SU-DHL-6 (cell line): ENCODE results near the gene MYL6.

ENCODE experiments used
- H2AFZ ChIP-seq: fragments of 200-600 bp; sonication (generic); 2 replicates; pipeline ENCODE4 v1.6.1; 2014; ENCODE audit warnings: low read depth, mild to moderate bottlenecking, moderate library complexity, mixed read lengths, antibody characterized with exemption, low read length; ENCODE audit not compliant: severe bottlenecking
- H3F3A ChIP-seq: fragments of 200-600 bp; shearing (Covaris generic); 2 replicates; pipeline ENCODE4 v1.6.0; 2016; ENCODE audit warnings: antibody characterized with exemption, mild to moderate bottlenecking; ENCODE audit not compliant: insufficient read depth
- H3K27ac ChIP-seq: fragments of 200-600 bp; sonication (generic); 2 replicates; pipeline ENCODE4 v1.5.1; 2016; ENCODE audit warnings: low read depth, mild to moderate bottlenecking, low read length, moderate library complexity, mixed read lengths
- H3K27me3 ChIP-seq: fragments of 200-600 bp; sonication (generic), shearing (Covaris generic); 2 replicates; pipeline ENCODE4 v1.6.0; 2014; ENCODE audit warnings: mild to moderate bottlenecking, low read length
- H3K36me3 ChIP-seq: fragments of 200-600 bp; sonication (generic); 2 replicates; pipeline ENCODE4 v1.6.1; 2014; ENCODE audit warnings: mild to moderate bottlenecking, low read length, mixed read lengths
- H3K4me2 ChIP-seq: fragments of 300-600, 200-600 bp; shearing (Covaris generic), sonication (generic); 2 replicates; pipeline ENCODE4 v1.6.0; 2014; ENCODE audit warnings: low read length, low read depth, mild to moderate bottlenecking; ENCODE audit not compliant: poor library complexity, severe bottlenecking
- H3K4me3 ChIP-seq: fragments of 200-600 bp; sonication (generic); 2 replicates; pipeline ENCODE4 v1.5.1; 2014; ENCODE audit warnings: antibody characterized with exemption, low read length, mild to moderate bottlenecking, mixed read lengths; ENCODE audit not compliant: insufficient read depth, poor library complexity, severe bottlenecking
- H3K79me2 ChIP-seq: fragments of 200-600 bp; sonication (generic); 2 replicates; pipeline ENCODE4 v1.6.1; 2014; ENCODE audit warnings: mild to moderate bottlenecking, low read length, moderate library complexity; ENCODE audit not compliant: insufficient read depth
- H3K9ac ChIP-seq: fragments of 200-600 bp; sonication (generic); 2 replicates; pipeline ENCODE4 v1.7.0; 2014; ENCODE audit warnings: mild to moderate bottlenecking, low read length
- H3K9me2 ChIP-seq: fragments of 200-600 bp; sonication (generic); replicated peaks from 2 replicates; pipeline ENCODE4 v1.6.1; 2014; ENCODE audit warnings: low read length; ENCODE audit not compliant: insufficient read depth
- H3K9me3 ChIP-seq: fragments of 200-600 bp; sonication (generic); 2 replicates; pipeline ENCODE4 v1.6.1; 2014; ENCODE audit warnings: low read length, mixed read lengths; ENCODE audit not compliant: insufficient read depth
- H4K20me1 ChIP-seq: fragments of 200-600 bp; sonication (generic); 2 replicates; pipeline ENCODE4 v1.6.1; 2014; ENCODE audit warnings: low read depth, mild to moderate bottlenecking, antibody characterized with exemption, low read length, moderate library complexity, mixed read lengths
- EZH2phosphoT487 ChIP-seq: fragments of 200-600 bp; sonication (generic), shearing (Covaris generic); conservative IDR thresholded peaks from 2 replicates; pipeline ENCODE4 v1.6.1; 2018; ENCODE audit warnings: mild to moderate bottlenecking, antibody characterized with exemption, low read length, moderate library complexity, mixed read lengths
- TF ChIP-seq, protein P1 (sequence below): fragments of 200-600 bp; sonication (generic); IDR thresholded peaks from one replicate; pipeline ENCODE4 v1.5.1; 2017; ENCODE audit warnings: antibody characterized with exemption, mild to moderate bottlenecking, low read length, moderate library complexity; ENCODE audit not compliant: insufficient read depth, poor library complexity, severe bottlenecking

Gene MYL6

DNA sequence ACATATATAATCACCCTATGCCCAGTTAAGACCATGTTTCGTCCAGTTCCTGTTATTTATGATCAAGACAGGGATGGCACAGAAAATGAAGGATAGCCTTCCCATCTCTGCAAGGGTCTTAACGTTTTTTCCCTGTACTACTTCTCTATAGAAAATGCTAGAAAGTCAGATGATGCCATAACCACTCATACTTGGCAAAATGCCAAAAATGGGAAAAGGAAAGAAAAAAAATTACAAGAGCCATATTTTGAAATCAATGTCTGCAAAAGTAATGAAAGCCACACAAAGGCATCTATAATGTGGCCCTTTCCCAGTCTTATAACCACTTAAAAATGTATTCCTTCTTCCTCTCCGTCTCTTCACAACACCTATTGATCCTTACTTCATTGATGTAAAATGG lies 7.6 kb upstream of the MYL6 start:
- no peak overlapping the region for H2AFZ ChIP-seq
- no peaks in the 10 kb centered on the region for H3K36me3 ChIP-seq
- H3K9ac ChIP-seq = no peak overlapping the region
- H4K20me1 ChIP-seq = no peaks in the 10 kb centered on the region
- peaks cover 21% of the 10 kb centered on the region; the same call in 1 of the 2 replicates for H3F3A ChIP-seq
- peak overlapping the region; percentile 80 for H3K4me2 ChIP-seq
- no peak for TF ChIP-seq EZH2phosphoT487
- TF ChIP-seq, protein P1, sequence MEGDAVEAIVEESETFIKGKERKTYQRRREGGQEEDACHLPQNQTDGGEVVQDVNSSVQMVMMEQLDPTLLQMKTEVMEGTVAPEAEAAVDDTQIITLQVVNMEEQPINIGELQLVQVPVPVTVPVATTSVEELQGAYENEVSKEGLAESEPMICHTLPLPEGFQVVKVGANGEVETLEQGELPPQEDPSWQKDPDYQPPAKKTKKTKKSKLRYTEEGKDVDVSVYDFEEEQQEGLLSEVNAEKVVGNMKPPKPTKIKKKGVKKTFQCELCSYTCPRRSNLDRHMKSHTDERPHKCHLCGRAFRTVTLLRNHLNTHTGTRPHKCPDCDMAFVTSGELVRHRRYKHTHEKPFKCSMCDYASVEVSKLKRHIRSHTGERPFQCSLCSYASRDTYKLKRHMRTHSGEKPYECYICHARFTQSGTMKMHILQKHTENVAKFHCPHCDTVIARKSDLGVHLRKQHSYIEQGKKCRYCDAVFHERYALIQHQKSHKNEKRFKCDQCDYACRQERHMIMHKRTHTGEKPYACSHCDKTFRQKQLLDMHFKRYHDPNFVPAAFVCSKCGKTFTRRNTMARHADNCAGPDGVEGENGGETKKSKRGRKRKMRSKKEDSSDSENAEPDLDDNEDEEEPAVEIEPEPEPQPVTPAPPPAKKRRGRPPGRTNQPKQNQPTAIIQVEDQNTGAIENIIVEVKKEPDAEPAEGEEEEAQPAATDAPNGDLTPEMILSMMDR = no peak
- H3K9me3 ChIP-seq = no peaks in the 10 kb centered on the region
- no peaks in the 10 kb centered on the region for H3K27me3 ChIP-seq
- H3K27ac ChIP-seq = no peak overlapping the region
- no peak overlapping the region for H3K4me3 ChIP-seq
- no peaks in the 10 kb centered on the region for H3K9me2 ChIP-seq
- H3K79me2 ChIP-seq = peaks cover 6% of the 10 kb centered on the region; the same call in 1 of the 2 replicates

DNA sequence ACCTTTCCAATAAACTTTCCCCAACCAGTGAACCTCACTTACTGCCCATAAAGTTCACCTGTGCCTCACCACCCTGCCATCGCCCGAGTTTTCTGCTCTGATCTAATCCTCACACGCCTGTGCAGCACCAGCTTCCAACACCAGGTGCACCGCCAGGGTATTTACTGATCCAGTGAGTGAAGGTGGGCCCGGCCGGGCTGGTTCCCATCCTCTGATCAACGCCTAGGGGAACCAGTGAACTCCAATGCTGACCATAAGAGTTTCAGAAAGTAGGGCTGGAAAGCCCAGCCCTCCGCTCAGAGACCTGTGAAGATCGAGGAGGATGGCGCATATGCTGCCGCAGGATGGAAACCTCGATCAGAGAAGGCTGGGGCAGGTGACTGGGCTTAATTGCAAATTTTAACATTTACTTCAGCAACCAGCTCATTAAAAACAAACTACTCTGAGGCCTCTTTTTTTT lies 6.5 kb upstream of the MYL6 start:
- Histone ChIP-seq H2AFZ (peak overlapping the region; percentile 36), H3F3A (peaks cover 14% of the 10 kb centered on the region; the same call in 1 of the 2 replicates), H3K36me3 (no peaks in the 10 kb centered on the region), H3K79me2 (peaks cover 6% of the 10 kb centered on the region; the same call in 1 of the 2 replicates), H3K4me3 (peak overlapping the region; percentile 74), H3K27me3 (no peaks in the 10 kb centered on the region), H3K9me3 (no peaks in the 10 kb centered on the region), H3K27ac (peak overlapping the region; percentile 85), H4K20me1 (no peaks in the 10 kb centered on the region), H3K4me2 (peak overlapping the region; percentile 80), H3K9ac (peak overlapping the region; percentile 77), H3K9me2 (no peaks in the 10 kb centered on the region)
- TF ChIP-seq, protein P1 = peak; percentile 23
- no peak for TF ChIP-seq EZH2phosphoT487

DNA sequence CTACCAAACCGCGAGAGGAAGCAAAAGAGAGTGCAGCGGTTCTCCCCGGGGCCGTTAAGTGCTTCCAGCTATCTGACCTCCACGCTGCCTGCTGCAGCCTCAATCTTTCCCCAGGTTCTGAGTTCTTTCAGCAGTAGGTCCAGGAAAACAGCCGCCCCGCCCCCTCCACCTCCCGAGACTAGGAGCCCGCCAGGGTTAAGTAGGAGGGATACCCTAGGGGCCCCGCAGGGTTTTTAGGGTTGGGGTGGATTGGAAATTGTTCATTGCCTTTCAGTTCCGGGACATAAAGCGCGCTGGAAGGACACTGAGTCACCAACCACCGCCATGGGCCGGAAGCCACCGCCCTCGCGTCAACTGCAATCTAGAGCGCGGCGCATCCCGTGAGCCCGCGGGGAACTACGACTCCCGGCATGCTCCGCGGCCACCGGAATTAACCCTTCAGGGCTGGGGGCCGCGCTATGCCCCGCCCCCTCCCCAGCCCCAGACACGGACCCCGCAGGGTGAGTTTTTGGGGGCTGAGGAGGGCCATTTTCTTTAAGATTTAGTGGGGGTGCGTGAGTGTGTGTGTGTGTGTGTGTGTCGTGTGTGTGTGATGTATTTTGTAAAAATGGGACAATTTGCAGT lies 5.9 kb upstream of the MYL6 start, which contains the start of gene MYL6B:
Gene MYL6B, plus strand, starts transcription at position 456 of the 624 bp plus-strand sequence. CDS start 1,332 bp downstream, outside the sequence.
- Histone ChIP-seq H3K27ac (peak within 1 kb of the TSS; percentile 85), H3K4me2 (peak within 1 kb of the TSS; percentile 80)

More for the DNA sequence above, 5.9 kb upstream of the MYL6 start, which contains the start of gene MYL6B:
- TF ChIP-seq EZH2phosphoT487 = no peak
- TF ChIP-seq, protein P1 = no peak
- Histone ChIP-seq H3K9me2 (no peaks in the 10 kb centered on the region), H3K36me3 (no peaks in the 10 kb centered on the region), H3K9ac (peak within 1 kb of the TSS; percentile 77), H4K20me1 (no peaks in the 10 kb centered on the region), H3K4me3 (peak within 1 kb of the TSS; percentile 74), H3F3A (peaks cover 14% of the 10 kb centered on the region; the same call in 1 of the 2 replicates), H3K9me3 (no peaks in the 10 kb centered on the region), H3K27me3 (no peaks in the 10 kb centered on the region), H2AFZ (peak within 1 kb of the TSS; percentile 36), H3K79me2 (peaks cover 6% of the 10 kb centered on the region; the same call in 1 of the 2 replicates)
